Tibial nerve (tissue), 4 donors: ENCODE results near the gene ACTL7B. TPM values are rescaled to one million over a fixed set of nuclear protein-coding genes. Genes with fewer than 3 reads are reported as not detected.

Experiments
- DNase-seq, 2 donors: peaks; one replicate each; pipeline ENCODE4 v3.0.0-alpha.2; 2019; ENCODE audit warnings: low spot score in 2 of 2
- H3K27ac ChIP-seq, 4 donors: fragments of 200-600 bp; sonication (generic) in 3 of 4; one replicate each; pipeline ENCODE4 v1.5.1; 2017 to 2019; ENCODE audit warnings: mild to moderate bottlenecking in 1 of 4
- H3K27me3 ChIP-seq, 2 donors: fragments of 200-600 bp; sonication (generic) in 1 of 2; one replicate each; pipeline versions ENCODE4 v1.5.1 to v1.6.0; 2017 to 2019
- H3K36me3 ChIP-seq, 3 donors: fragments of 200-600 bp; sonication (generic); one replicate each; pipeline ENCODE4 v1.5.1; 2018 to 2019
- H3K4me1 ChIP-seq, 4 donors: fragments of 200-600 bp; sonication (generic) in 3 of 4; one replicate each; pipeline ENCODE4 v1.5.1; 2017 to 2019
- H3K4me3 ChIP-seq, 4 donors: fragments of 200-600 bp; sonication (generic) in 3 of 4; one replicate each; pipeline ENCODE4 v1.5.1; 2017 to 2019; ENCODE audit warnings: mild to moderate bottlenecking in 1 of 4, moderate library complexity in 1 of 4
- H3K9me3 ChIP-seq, 4 donors: fragments of 200-600 bp; sonication (generic) in 3 of 4; one replicate each; pipeline ENCODE4 v1.5.1; 2017 to 2019
- EP300 ChIP-seq, 2 donors: sonication (generic); formaldehyde crosslinking; IDR thresholded peaks; one replicate each; pipeline ENCODE4 v1.6.1; 2017; ENCODE audit warnings: antibody characterized with exemption in 2 of 2, mild to moderate bottlenecking in 1 of 2
- POLR2A ChIP-seq, 2 donors: fragments of 450-650 bp; IDR thresholded peaks; one replicate each; pipeline ENCODE4 v1.6.1; 2017; ENCODE audit warnings: antibody characterized with exemption in 2 of 2, mild to moderate bottlenecking in 2 of 2, moderate library complexity in 2 of 2
- WGBS, 2 donors: methylation state at CpG; one replicate each; pipeline ENCODE4 v1.1.5; 2018; 5-methylcytosine and 5-hydroxymethylcytosine counted together
- total RNA-seq, 4 donors: library from RNA; depleted of rRNA; stranded (reverse); fragments of >200 nt; gene quantifications; one replicate each; pipeline ENCODE4 v1.1.0, GENCODE V29; 2016
- TF ChIP-seq, protein P1 (sequence below), 5 experiments: fragments of 200-600 bp in 3 of 5; fragments of 450-650 bp in 2 of 5; sonication (generic) in 3 of 5; IDR thresholded peaks; one replicate each; pipeline ENCODE4 v1.5.1; 2016 to 2019; ENCODE audit warnings: antibody characterized with exemption in 5 of 5, mild to moderate bottlenecking in 3 of 5, moderate library complexity in 2 of 5

The ACTL7B gene
- total RNA-seq, 4 donors from 2014 or later: not detected

DNA sequence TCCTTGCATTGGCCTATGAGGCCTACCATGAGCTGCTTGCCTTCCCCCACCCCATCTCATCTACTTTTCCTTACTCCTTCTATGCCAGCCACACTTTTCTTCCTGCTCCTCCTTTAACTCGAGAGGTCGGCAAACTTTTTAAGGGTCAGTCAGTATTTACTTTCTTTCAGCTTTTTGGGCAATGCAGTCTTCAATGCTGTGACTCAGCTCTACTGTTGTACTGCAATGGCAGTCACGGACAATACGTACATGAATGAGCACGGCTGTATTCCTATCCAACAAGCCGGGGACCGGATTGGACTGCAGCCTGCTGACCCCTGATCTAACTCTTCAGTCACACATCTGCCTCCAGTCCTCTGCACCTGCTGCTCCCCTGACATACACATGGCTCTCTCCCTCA lies 5.7 kb upstream of the ACTL7B start:
- H3K4me3 ChIP-seq: no peak overlapping the region
- no peaks in the 10 kb centered on the region for H3K9me3 ChIP-seq
- no peak for DNase-seq
- no peak overlapping the region for H3K27ac ChIP-seq
- 71 to 83% methylated on average over 7 of the region's 7 CpGs for WGBS, 2 donors
- no peaks in the 10 kb centered on the region for H3K4me1 ChIP-seq
- H3K27me3 ChIP-seq: no peaks in the 10 kb centered on the region
- peaks cover 0 to 4% (median 0%) of the 10 kb centered on the region in 3 donors for H3K36me3 ChIP-seq
- TF ChIP-seq EP300 (IDR thresholded peaks at IDR 0.05) (no peak), POLR2A (IDR thresholded peaks at IDR 0.05) (no peak)
- TF ChIP-seq, protein P1, sequence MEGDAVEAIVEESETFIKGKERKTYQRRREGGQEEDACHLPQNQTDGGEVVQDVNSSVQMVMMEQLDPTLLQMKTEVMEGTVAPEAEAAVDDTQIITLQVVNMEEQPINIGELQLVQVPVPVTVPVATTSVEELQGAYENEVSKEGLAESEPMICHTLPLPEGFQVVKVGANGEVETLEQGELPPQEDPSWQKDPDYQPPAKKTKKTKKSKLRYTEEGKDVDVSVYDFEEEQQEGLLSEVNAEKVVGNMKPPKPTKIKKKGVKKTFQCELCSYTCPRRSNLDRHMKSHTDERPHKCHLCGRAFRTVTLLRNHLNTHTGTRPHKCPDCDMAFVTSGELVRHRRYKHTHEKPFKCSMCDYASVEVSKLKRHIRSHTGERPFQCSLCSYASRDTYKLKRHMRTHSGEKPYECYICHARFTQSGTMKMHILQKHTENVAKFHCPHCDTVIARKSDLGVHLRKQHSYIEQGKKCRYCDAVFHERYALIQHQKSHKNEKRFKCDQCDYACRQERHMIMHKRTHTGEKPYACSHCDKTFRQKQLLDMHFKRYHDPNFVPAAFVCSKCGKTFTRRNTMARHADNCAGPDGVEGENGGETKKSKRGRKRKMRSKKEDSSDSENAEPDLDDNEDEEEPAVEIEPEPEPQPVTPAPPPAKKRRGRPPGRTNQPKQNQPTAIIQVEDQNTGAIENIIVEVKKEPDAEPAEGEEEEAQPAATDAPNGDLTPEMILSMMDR (IDR thresholded peaks at IDR 0.05): no peak

DNA sequence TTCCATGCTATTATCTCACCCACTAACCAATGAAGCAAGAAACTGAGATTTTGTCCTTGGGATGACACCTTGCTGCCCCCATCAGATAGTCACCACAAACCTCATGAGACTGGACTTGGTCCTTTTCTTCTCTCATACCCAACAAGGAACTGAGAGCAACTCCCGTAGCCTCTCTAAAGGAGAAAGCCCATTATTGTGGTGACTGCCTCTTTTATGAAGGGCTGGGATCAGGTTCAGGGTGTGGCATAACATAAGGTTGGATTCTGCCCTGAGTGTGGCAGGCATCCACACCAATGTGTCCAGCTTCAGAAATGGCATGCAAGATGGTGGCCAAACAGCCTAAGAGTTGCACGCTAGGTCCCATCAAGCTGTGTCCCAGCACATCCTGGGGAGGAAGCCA lies 5.0 kb upstream of the ACTL7B start:
- H3K36me3 ChIP-seq: no peaks in the 10 kb centered on the region
- H3K27ac ChIP-seq: no peak overlapping the region
- H3K9me3 ChIP-seq: no peaks in the 10 kb centered on the region
- no peak for DNase-seq
- H3K4me1 ChIP-seq: no peaks in the 10 kb centered on the region
- no peak overlapping the region for H3K4me3 ChIP-seq
- no peak for TF ChIP-seq EP300 (IDR thresholded peaks at IDR 0.05)
- no peak for TF ChIP-seq POLR2A (IDR thresholded peaks at IDR 0.05)
- TF ChIP-seq, protein P1 (IDR thresholded peaks at IDR 0.05): no peak
- WGBS, 2 donors: 90 to 92% methylated on average over 2 of the region's 2 CpGs
- no peaks in the 10 kb centered on the region for H3K27me3 ChIP-seq

DNA sequence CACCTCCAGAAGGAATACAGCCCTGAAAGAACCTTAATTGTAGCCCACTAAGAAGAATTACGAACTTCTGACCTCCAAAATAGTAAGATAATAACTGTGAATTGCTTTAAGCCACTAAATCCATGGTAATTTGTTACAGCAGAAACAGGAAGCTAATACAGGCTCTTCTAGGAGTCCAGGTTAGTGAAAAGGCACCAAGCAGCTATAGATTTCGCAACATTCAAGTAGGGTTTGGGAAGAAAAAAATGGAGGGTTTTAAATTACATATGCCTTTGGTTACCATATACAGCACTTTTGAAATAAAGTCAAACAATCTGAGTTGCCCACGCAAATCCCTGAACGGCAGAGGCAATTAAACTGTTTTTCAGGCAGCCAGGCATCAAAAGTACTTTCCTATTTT lies 4.6 kb upstream of the ACTL7B start:
- 90 to 91% methylated on average over 4 of the region's 4 CpGs for WGBS, 2 donors

DNA sequence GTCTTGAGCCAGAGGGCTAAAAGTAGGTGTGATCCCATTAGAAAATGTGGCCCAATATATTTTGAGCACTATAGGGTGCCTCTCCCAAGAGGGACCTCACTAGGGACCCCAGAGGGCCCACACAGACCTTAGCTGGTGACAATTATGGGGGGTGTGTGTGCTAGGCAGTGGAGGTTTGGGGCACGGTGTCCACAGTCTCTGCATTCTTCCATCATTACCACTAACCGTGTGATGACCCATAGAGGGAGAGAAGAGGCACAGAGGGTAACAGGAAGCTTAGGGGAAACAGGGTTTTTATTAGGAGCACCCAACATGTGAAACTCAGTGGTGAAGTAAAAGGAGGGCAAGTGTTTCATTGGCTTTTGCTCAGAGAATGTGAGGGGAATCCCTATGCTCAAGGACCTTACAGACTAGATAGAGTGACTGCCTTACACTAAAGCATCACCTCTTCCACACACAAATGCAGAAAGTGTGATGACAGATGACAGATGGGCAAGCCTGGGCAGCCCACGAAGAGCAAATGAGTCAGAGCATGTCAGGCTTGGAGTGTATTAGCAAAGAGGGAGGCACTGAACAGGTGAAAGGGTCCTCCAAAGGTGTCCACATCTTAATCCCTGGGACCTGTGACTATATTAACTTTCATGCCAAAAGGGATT lies 3.8 kb upstream of the ACTL7B start:
- WGBS, 2 donors: 73 to 81% methylated on average over 3 of the region's 3 CpGs
- no peak overlapping the region for H3K27ac ChIP-seq
- H3K4me1 ChIP-seq: no peaks in the 10 kb centered on the region
- TF ChIP-seq, protein P1 (IDR thresholded peaks at IDR 0.05): no peak
- TF ChIP-seq EP300 (IDR thresholded peaks at IDR 0.05): no peak
- no peak for TF ChIP-seq POLR2A (IDR thresholded peaks at IDR 0.05)
- DNase-seq: no peak
- no peaks in the 10 kb centered on the region for H3K9me3 ChIP-seq
- H3K4me3 ChIP-seq: no peak overlapping the region
- H3K36me3 ChIP-seq: no peaks in the 10 kb centered on the region
- H3K27me3 ChIP-seq: no peaks in the 10 kb centered on the region

More for the DNA sequence above, 4.6 kb upstream of the ACTL7B start:
- Histone ChIP-seq H3K4me3 (no peak overlapping the region), H3K4me1 (no peaks in the 10 kb centered on the region), H3K27ac (no peak overlapping the region), H3K36me3 (no peaks in the 10 kb centered on the region), H3K27me3 (no peaks in the 10 kb centered on the region), H3K9me3 (no peaks in the 10 kb centered on the region)
- TF ChIP-seq, protein P1 (IDR thresholded peaks at IDR 0.05): no peak
- TF ChIP-seq POLR2A (IDR thresholded peaks at IDR 0.05) (no peak), EP300 (IDR thresholded peaks at IDR 0.05) (no peak)
- no peak for DNase-seq

DNA sequence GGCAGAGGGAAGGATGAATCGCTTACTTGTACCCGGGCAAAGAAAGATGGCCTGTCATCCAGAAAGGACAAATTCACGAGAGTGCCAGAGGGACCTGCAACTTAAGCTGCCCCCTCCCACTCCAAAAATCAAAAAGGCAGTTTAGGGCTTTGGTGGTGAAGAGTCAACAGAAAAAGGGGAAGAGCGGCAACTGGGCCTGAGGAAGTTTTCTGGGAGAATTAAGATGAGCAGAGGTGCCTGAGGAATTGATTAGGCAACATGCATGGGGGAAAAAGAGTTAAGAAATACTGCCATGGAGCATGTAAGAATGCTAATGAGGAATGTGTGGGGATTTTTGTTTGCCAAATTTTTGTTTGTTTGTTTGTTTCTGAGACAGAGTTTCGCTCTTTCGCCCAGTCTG lies 1.8 kb upstream of the ACTL7B start:
- no peaks in the 10 kb centered on the region for H3K9me3 ChIP-seq
- TF ChIP-seq, protein P1 (IDR thresholded peaks at IDR 0.05): no peak
- TF ChIP-seq EP300 (IDR thresholded peaks at IDR 0.05) (no peak), POLR2A (IDR thresholded peaks at IDR 0.05) (no peak)
- WGBS, 2 donors: 83 to 86% methylated on average over 6 of the region's 6 CpGs

More for the DNA sequence above, 1.8 kb upstream of the ACTL7B start:
- Histone ChIP-seq H3K36me3 (no peaks in the 10 kb centered on the region), H3K4me1 (no peaks in the 10 kb centered on the region), H3K27me3 (no peaks in the 10 kb centered on the region), H3K4me3 (no peak overlapping the region), H3K27ac (no peak overlapping the region)
- no peak for DNase-seq
